Fibroblast of villous mesenchyme (primary cell): Measurements from ENCODE around the gene SDF4. TPM values are rescaled to one million over a fixed set of nuclear protein-coding genes. Genes with fewer than 3 reads are reported as not detected.

Source experiments
- DNase-seq: peaks from one replicate; pipeline ENCODE4 v3.0.0-alpha.2; 2010; ENCODE audit warnings: low read depth
- H3K4me3 ChIP-seq: 2 replicates; pipeline ENCODE4 v1.5.1; 2011; ENCODE audit warnings: low read depth, mild to moderate bottlenecking, low read length
- total RNA-seq: library from RNA; depleted of rRNA; stranded (reverse); fragments of >200 nt; gene quantifications from 2 replicates; pipeline ENCODE4 v1.2.3, GENCODE V29; 2012
- TF ChIP-seq, protein P1 (sequence below): IDR thresholded peaks from 2 replicates; pipeline ENCODE4 v1.5.1; 2012; ENCODE audit warnings: low read depth, mild to moderate bottlenecking, low read length; ENCODE audit not compliant: insufficient read depth

Gene SDF4
- 88.9 and 99.9 TPM in 2 replicates for total RNA-seq

- TF ChIP-seq, protein P1, sequence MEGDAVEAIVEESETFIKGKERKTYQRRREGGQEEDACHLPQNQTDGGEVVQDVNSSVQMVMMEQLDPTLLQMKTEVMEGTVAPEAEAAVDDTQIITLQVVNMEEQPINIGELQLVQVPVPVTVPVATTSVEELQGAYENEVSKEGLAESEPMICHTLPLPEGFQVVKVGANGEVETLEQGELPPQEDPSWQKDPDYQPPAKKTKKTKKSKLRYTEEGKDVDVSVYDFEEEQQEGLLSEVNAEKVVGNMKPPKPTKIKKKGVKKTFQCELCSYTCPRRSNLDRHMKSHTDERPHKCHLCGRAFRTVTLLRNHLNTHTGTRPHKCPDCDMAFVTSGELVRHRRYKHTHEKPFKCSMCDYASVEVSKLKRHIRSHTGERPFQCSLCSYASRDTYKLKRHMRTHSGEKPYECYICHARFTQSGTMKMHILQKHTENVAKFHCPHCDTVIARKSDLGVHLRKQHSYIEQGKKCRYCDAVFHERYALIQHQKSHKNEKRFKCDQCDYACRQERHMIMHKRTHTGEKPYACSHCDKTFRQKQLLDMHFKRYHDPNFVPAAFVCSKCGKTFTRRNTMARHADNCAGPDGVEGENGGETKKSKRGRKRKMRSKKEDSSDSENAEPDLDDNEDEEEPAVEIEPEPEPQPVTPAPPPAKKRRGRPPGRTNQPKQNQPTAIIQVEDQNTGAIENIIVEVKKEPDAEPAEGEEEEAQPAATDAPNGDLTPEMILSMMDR: no peak
- peak; percentile 97 for DNase-seq
- peak within 1 kb of the TSS; percentile 88 for H3K4me3 ChIP-seq
Observed at GRCh38 chr1:1231400-1232207, at the start of gene SDF4. TSS of gene SDF4 (minus strand) at chr1:1232001. CDS start at chr1:1228772, 3,229 bp downstream.

DNA sequence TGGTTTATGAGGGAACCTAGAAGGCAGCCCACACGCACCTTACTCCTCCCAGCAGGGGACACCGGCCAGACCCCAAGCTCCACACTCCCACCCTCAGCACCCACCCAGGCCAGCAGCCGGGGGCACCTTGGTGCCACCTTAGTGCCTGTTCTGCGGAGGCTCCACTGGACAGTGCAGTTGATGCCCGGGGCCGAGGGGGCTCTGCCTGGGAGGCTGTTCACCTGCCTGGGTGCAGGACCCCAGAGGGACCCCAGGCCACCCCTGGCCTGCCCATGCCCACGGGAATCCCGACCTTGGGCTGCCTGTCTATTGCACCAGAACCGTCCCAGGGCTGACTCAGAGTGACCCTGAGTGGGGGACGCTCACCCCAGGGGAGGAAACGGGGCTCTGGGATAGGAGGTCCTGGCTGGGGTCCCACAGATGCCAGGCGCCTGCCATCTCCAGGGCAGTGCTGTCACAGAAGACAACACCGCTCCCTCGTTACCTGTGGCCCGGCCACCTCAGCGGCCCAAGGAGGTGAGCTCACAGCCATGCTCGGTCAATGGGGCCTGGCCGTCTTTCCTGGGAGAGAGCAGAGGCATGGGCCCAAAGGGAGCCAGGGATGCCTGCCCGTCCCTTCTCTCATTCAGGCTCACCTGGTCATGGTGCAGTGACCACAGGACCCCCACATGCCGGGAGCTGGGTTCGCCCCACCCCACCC, 49.1 kb upstream of the SDF4 start:
- no peak for DNase-seq
- TF ChIP-seq, protein P1: no peak
- H3K4me3 ChIP-seq: no peak overlapping the region

DNA sequence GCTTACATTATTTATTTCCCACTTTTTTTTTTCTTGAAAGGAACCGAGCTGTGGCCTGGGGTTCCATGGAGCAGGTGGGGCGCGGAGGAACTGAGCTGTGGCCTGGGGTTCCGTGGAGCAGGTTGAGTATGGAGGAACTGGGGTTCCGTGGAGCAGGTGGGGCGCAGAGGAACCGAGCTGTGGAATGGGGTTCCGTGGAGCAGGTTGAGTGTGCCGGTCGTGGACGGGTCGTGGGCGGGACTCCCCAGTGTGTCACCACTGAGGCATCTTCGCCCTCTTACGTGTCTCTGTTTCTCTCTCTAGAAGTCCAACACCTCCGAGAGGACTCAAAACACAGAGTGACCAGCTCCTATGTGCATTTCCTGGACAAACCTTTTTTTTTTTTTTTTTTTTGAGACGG, 47.2 kb upstream of the SDF4 start:
- H3K4me3 ChIP-seq: no peak overlapping the region
- TF ChIP-seq, protein P1: no peak
- no peak for DNase-seq

- H3K4me3 ChIP-seq: no peak overlapping the region
- TF ChIP-seq, protein P1: no peak
- no peak for DNase-seq
Observed at GRCh38 chr1:1278620-1279019, 46.8 kb upstream of the SDF4 start.

DNA sequence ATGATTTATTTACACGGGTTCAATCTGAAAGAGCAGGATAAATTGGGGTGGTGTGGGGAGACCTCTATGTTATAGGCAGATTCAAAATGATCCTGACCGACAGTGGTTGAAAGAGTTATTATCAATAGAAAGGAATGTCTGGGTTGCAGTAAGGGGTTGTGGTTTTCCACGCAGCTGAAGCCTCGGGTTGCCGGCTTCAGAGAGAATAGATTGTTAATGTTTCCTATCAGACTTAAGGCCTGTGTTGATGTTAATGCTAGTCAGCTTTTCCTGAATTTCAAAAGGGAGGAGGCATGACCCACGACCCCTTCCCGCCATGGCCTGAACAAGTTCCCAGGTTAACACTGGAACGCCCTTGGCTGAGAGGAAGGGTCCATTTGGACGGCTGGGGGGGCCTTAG, 44.0 kb upstream of the SDF4 start:
- TF ChIP-seq, protein P1: no peak

GRCh38 chr1:1274931-1275431, 43.2 kb upstream of the SDF4 start:
- no peak for DNase-seq
- TF ChIP-seq, protein P1: no peak
- no peak overlapping the region for H3K4me3 ChIP-seq

More for the DNA sequence above, 44.0 kb upstream of the SDF4 start:
- H3K4me3 ChIP-seq: no peak overlapping the region
- peak; percentile 79 for DNase-seq
